GM21381 (cell line): Measurements from ENCODE around the gene PHEX.
"Not testable (repeated sequence)": the region's sequence is repeated elsewhere in the genome, so short reads cannot be mapped to it uniquely, and the experiment has no call there.

Source experiments
- ATAC-seq: cut with Tn5 transposase; IDR thresholded peaks from one replicate; pipeline ENCODE4 v1.9.1; 2021; ENCODE audit warnings: mild to moderate bottlenecking, moderate library complexity; ENCODE audit not compliant: unreplicated experiment

The PHEX gene

DNA sequence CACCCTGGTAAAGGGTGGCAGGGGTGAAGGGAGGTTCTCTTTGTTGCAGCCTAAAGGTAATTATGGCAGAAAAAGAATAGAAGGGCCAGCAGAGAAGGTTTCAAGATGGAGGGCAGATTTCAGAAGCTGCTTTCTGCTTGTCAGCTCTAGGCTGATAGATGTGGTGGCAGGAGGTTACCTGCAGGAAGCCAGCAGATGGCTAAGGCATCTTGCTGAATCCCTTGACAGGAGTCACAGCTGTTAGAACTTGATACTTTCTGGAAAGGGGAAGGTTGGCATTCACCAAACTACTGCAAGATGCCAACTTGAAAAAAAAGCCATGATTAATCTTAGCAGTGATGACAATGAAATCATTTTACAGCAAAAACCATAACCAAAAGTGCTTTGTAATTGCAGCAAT is 171.1 kb downstream of the PHEX start:
- no peak for ATAC-seq

DNA sequence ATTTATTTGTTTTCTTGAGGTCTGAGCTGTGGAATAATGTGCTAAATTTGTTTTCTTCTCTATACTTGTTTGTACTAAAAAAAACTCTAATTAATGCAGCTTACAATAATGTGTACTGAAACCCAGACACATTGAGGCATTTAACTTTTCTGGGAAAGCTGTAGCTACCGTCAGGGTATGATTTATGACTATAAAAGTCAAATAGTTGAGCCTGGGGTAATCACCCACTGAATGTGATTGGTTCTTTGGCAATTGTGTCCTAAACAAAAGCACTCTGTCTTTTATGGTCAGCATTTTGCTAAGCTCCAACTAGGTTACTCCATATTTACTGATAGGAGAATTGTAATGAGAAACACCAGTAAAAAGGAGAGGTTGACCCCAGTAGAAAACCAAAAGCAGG is 174.7 kb downstream of the PHEX start:
- no peak for ATAC-seq

DNA sequence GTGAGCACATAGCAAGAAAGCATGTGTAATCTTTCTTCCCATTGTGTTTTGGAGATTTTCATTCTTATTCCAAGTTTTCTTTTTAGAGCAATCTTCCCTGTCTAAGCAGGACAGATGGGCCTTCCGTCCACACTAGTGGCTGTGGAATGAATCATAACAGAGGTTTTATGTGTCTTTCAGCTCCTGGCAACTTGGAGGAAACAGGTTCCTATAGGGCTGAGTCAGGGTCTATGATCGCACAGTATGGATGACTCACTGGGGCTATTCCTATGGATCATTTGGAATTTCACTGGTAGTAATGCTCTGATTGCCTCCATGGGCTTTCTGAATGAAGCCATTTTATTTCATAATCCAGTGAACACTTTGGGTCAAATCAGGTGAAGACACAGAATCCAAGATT is 188.8 kb downstream of the PHEX start:
- no peak for ATAC-seq

DNA sequence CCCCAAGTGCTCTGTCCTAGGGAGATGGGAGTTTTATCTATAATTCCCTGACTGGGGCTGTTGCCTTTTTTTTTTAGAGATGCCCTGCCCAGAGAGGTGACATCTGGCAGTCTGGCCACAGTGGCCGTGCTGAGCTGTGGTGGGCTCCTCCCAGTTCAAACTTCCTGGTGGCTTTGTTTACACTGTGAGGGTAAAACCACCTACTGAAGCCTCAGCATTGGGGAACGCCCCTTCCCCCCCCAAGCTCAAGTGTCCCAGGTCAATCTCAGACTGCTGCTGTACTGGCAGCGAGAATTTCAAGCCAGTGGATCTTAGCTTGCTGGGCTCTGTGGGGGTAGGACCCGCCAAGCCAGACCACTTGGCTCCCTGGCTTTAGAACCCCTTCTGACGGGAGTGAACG is 202.3 kb downstream of the PHEX start:
- no peak for ATAC-seq

DNA sequence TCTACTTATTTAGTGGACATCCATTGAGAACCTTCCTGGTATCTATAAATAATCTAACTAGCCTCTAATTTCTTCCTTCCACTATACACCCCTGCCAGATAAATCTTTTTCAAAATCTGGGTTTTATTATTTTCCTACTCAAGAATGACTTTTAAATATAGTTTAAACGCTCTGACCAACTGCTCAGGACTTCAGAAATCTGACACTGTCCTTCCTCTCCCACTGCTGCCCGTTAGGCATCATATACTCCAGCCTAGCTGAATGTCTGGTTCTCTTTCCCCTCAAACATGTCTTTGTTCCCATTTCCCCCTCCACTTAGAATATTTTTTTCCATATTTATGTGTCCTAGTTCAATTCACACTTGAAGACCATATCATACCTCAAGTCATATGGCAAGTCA is 205.4 kb downstream of the PHEX start:
- no peak for ATAC-seq

DNA sequence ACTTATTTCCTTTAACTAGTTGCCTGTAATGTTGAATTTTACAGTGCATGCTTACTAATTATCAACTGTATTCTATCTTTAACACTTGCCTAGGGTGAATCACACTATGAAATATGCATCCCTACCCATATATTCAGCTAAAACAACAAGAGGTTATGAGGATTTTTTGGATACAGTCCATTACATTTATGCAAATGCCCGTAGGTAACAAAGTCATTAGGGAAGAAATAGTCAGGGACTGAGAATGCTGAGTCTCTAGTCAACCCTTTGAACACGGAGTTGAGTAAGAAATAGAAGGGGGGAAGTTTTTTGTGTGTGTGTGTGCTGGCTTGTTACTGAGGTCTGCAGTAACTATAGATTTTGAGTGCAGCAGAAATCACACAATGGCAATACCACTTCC is 214.5 kb downstream of the PHEX start:
- no peak for ATAC-seq

DNA sequence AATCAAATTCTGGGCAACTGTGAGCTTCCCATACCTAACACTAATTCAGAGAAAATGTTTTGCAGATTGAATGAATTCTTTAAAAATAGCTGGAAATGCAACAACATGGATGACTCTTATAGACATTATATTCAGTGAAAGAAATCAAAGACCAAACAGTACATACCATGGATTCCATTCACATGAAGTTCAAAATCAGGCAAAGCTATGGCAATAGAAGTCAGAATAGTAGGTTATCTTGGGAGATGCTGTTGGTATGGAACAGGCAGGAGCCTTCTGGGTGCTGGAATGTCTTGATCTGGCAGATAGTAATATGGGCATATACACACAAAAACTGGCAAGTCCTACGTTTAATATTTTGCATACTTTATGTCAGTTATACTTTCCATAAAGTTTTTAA is 215.0 kb downstream of the PHEX start:
- no peak for ATAC-seq

DNA sequence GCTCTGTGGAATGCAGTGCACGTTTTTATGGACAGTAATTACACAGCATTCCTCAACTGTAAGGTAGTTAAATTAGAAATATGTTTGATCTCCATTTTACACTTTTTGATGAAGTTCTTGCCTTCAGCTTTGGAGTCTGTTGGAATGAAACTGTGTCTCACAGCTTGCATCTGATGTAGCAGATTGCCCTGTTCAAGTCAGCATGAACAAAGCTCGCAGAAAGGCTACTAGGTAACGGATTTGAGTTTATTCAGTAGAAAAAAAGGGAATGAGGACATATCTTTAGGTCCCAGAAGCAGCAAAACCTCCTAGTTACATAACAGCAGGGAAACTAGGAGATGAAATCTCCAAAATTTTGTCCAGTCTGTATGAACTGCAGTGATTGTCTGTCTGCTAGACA is 216.3 kb downstream of the PHEX start:
- ATAC-seq, result no peak

DNA sequence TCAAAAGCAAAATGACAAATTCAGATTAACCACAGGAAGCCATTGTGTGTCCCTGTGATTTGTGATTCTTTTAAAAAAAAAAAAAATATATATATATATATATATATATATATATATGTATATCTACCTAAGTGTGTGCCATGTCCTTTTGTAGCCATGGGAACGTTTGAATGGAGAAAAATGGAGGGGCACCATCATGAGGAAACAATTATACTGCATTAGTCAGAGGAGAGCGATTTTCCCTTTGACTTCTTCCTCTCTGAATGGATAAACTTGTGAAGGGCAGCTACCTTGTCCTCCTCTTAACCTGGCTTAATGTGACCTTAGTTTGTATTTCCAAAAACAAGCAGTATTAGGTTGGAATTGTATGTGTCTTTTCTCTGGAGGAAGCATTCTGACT is 217.2 kb downstream of the PHEX start:
- ATAC-seq, result no peak

DNA sequence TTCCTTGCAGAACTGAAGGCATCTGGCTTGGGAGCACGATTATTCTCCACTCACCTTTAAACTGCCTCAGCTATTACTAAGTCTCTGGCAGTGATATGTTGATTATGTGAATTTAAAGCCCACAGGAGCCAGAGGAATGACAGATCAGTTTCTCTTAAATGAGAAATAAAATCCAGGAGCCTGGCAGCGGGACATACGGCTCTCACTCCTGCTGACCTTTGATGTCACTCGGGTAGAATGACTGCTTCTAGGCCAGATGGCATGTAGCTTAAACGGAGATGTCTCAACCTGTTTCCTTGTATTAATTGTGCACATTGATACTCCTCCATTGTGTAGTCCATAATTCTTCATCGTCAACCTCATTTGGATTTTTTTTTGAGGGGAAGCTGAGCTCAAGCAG is 236.6 kb downstream of the PHEX start:
- no peak for ATAC-seq

DNA sequence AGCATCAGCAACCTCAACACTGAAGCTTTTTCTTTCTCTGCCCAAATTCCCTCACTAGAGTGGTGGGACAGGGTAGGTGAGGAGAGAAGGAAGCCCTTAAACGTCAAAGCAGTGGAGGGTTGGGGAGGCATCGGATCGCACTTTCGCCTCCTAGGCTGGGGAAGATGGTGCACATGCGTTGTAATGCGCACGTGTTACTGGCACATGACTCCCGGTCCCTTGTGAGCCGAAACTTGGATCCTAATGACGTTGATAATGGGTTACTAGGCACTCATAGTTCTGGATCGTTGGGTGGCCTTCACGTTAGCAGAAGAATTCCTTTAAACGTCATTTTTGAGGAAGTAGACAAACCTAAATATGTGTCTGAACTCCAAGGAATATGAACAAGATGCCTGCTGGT is 240.5 kb downstream of the PHEX start, which contains the start of gene CBLL2:
TSS of gene CBLL2 (plus strand) at position 301 of the 400 bp plus-strand sequence. CDS start at position 380, 79 bp downstream.
- no peak for ATAC-seq

DNA sequence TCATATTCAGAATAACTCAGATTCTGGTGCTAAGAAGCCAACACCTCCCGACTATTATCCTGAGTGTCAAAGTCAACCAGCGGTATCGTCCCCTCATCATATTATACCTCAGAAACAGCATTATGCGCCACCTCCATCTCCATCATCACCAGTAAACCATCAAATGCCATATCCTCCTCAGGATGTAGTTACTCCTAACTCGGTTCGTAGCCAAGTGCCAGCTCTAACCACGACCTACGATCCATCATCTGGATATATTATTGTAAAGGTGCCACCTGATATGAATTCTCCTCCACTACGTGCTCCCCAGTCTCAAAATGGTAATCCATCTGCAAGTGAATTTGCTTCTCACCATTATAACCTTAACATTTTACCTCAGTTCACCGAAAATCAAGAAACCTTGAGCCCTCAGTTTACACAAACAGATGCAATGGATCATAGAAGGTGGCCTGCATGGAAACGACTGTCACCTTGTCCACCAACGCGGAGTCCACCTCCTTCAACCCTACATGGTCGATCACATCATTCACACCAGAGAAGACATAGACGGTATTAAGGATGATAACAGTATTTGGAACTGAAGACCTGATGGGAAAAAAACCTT is 241.7 kb downstream of the PHEX start:
- ATAC-seq, result no peak

DNA sequence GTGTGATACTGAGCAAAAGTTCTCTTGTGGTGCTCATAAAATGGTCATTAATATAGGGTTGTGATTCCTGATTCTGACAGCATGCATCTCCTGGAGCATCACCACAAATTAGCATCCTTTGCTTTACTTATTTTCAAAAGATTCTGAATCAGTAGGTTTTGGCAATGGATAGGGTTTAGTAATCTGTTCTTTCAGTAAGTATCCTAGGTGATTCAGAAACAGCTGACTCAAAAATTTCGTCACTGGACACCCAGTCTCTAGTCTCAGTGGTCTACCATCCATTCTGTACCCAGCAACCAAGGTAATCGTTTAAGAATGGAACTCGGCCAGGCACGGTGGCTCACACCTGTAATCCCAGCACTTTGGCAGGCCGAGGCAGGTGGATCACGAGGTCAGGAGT is 244.7 kb downstream of the PHEX start:
- ATAC-seq, result no peak

DNA sequence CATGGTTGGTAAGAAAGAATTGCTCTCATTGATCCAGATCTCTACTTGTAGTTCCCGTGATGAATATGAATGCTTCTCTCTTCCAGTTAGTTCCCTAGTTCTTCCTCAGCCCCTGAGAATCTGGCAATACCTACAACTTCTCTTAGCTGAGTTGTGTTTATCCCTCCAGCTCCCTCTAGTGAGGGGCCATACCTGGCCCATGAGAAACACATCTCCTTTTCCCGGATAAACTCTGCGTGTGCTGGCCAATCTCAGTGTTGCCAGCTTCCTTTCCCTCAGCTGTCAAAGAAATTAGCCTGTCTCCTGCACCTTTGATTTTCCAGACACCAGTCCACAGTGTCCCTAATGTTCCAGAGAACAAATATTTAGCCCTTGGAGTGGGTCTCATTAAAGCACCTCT is 246.2 kb downstream of the PHEX start:
- ATAC-seq, result no peak

DNA sequence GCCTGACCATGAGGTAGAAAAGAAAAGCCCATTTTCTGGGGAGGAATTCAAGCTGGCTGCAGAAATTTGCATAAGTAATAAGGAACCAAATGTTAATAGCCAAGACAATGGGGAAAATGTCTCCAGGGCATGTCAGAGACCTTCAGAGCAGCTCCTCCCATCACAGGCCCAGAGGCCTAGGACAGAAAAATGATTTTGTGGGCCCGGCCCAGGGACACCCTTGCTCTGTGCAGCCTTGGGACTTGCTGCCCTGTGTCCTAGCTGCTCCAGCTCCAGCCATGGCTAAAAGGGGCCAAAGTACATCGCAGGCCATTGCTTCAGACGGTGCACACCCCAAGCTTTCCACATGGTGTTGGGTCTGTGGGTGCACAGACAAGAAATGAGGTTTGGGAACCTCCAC is 257.1 kb downstream of the PHEX start:
- not testable (repeated sequence) for ATAC-seq

DNA sequence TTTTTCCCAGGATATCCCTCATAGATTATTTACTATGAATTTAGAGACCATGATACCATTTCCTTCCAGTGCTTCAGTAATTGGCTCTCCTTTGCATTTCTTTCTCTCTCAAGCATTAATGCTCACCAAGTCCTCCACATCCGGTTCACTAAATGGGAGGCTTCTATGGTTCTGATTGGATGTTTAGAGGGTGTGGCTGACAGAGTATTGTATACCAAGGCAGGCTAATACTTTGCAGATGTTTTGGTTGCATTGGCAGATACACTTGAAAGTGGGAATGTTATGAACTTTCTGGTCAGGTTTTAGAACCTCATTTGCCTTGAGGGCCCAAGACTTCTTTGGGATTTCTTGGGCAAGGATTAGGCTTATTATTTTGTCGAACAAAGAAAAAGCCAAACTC is 264.7 kb downstream of the PHEX start:
- no peak for ATAC-seq

DNA sequence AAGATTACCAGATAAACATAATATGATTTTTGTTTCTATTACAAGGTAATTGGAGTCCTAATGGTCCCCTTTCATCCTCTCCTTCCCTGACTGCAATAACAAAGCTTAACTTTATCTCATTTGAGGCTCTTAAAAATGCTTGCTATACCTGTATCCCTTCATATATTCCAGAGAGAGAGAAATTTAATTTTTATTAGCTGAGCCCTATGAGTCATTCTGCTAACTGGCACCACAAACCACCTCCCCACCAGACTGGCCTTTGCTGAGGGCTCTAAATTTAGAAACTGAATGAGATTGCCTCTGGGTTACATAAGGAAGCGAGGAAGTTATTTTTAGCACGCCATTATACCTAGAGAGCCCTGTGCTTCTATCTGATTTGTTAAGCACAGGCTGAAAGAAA is 268.0 kb downstream of the PHEX start:
- no peak for ATAC-seq
